NCI-H1092 (cell line): ENCODE results near the gene C19orf85.
"Not testable (repeated sequence)": the region's sequence is repeated elsewhere in the genome, so short reads cannot be mapped to it uniquely, and the experiment has no call there.

Experiments
- DNase-seq: peaks from one replicate; lab custom pipeline; 2025; lab: John Stamatoyannopoulos, UW

C19orf85 gene

GRCh38 chr19:55457683-55458457 lies 6.7 kb downstream of the C19orf85 start:
- no peak for DNase-seq

DNA sequence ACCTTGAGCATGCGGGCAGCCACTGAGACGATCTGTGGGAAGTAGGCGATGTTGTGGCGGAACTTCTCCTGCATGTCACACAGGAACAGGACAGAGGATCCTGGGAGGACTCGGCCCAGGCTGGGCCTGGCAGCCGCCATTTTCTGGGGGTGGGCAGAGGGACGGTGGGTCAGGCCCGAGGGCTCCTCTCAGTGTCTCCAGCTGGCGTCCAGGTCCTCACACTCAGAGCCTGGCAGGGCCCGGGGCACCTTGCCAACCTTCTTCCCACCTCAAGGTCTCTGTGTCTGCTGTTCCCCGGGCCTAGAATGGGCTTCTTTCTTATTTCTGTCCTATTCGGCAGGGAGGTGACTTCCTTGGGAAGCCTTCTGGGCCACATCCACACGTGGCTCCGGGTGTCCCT lies 8.2 kb downstream of the C19orf85 start:
- DNase-seq: no peak

GRCh38 chr19:55455576-55456235 lies 8.8 kb downstream of the C19orf85 start:
- no peak for DNase-seq

DNA sequence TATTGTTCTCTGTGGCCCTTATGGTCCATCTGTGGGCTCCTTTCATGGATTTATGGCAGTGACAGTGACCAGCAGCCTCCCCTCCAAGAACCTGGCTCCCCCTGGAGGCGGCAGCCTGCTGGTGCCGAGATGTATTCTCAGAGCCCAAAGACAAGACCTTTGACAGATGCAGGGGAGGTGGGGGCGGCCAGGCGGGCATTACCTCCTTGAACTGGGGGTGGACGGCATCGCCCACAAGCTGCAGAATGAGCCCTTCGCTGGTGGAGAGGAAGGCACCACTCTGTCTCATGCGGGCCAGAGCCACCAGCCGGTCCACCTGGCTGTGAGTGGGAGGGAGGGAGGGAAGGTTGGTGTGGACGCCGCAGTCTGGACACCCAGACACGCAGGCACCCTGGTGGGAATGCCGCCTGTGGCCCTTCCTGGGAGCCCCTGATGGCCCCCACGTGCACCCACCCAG lies 9.7 kb downstream of the C19orf85 start:
- DNase-seq: no peak

- DNase-seq: no peak
These were observed 10.9 kb downstream of the C19orf85 start for GRCh38 chr19:55453511-55454260.

GRCh38 chr19:55452749-55453346 lies 11.7 kb downstream of the C19orf85 start:
- peak; percentile 80 for DNase-seq

DNA sequence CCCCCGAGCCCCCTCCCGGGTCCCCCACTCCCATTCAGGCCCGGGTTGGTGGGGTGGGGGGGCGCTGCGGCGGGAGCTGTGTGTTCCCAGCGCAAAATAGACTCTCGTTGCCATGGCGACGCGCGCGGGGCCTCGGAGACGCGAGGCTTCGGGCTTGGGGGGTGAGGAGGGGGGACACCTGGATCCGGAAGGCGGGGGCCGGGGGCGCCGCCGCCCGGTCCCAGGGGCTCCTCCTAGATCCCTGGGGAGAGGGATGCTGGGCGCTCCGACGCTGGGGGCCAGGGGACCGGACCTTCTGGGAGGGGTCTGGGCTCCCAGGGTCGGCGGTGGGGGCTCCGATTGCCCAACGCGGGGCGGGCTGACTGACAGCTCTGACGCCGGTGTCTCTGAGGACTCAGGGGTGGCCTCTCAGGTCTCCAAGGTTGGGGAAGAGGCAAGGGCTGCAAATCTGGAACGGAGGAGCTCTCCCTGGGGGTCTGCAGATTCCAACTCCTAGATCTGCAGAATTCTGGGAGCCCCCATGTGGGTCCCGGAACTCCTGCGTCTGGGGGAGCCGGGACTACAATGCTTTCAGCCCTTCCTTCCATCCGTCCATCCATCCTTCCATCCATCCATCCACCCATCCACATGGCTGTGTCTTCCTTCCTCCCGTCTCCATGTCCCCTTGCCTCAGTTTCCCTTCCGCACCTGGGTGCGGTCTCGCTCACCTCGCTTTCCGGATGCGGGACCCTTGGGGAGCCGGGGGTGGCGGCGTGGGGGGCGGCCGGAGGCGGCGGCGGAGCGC lies 12.4 kb downstream of the C19orf85 start:
- DNase-seq: no peak

GRCh38 chr19:55451163-55451964 lies 13.2 kb downstream of the C19orf85 start:
- no peak for DNase-seq

GRCh38 chr19:55449469-55449868 lies 15.1 kb downstream of the C19orf85 start:
- no peak for DNase-seq

DNA sequence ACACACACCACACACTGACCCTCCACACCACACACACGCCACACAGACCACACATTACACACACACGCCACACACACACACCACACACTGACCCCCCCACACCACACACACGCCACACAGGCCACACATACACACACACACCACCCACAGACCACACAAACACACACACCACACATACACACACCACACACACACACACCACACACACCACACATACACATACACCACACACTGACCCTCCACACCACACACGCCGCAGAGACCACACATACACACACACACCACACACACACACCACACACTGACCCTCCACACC lies 16.4 kb downstream of the C19orf85 start:
- not testable (repeated sequence) for DNase-seq

DNA sequence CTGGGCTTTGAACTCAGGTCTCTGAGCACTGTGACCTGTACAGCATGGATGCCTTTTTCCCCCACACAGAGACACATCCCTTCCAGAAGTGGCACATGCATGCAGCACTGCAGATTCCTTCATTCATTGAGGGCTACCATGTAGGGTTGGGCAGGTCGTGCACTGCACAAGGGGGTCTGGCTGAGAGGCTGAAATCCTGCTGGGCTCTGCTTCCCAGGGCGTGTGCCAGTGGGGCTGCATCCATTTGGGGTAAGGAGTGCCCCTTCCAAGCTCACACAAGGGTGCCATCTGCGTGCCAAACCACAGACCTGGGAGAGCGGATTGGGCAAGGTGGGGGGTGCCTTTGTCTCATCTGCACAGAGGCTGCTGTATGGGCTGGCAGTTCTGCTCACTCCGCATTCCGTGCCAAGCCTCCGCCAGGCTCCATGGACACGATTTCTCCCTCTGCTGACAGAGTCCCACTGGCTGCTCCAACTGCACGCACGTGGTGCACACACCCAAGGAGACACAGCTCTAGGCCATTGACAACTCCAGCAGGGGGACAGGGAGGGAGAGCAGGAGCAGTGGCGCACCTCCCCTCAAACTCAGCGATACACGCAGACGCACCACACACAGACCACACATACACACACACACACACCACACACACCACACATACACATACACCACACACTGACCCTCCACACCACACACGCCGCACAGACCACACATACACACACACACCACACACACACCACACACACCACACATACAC lies 17.0 kb downstream of the C19orf85 start:
- no peak for DNase-seq

DNA sequence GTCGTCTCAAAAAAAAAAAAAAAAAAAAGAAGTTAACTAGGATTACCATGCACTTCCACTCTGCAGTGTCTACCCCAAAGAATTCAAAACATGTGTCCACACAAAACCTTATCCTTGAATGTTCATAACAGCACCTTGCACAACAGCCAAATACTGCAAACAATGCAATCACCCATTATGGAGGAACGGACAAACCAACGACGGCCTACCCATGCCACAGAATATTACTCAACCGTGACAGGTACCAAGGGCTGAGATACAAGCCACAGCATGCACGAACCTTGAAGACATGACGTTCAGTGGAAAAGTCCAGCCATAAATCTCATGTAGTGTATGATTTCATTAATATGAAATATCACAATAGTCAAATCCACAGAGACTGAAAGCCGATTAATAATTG lies 18.5 kb downstream of the C19orf85 start:
- no peak for DNase-seq

DNA sequence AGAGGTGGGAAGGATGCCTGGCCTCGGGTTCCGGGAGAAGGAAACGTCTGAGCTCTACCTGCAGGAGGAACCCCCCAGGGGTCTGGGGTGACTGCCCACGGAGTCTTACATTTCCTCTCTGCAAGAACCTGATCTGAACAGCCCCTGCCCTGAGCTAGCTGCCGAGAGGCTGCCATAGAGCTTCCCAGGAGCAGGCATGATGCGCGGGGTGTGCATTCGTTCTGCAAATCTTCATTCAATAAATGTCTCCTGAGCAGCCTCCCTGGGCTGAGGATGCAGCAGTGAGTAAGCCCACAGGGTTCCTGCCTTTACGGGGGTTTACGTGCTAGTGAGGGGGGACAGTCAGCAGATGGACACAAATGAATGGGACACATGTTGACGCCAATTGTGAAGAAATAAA lies 19.9 kb downstream of the C19orf85 start:
- no peak for DNase-seq

- no peak for DNase-seq
These were observed 20.6 kb downstream of the C19orf85 start for GRCh38 chr19:55443824-55444480.

DNA sequence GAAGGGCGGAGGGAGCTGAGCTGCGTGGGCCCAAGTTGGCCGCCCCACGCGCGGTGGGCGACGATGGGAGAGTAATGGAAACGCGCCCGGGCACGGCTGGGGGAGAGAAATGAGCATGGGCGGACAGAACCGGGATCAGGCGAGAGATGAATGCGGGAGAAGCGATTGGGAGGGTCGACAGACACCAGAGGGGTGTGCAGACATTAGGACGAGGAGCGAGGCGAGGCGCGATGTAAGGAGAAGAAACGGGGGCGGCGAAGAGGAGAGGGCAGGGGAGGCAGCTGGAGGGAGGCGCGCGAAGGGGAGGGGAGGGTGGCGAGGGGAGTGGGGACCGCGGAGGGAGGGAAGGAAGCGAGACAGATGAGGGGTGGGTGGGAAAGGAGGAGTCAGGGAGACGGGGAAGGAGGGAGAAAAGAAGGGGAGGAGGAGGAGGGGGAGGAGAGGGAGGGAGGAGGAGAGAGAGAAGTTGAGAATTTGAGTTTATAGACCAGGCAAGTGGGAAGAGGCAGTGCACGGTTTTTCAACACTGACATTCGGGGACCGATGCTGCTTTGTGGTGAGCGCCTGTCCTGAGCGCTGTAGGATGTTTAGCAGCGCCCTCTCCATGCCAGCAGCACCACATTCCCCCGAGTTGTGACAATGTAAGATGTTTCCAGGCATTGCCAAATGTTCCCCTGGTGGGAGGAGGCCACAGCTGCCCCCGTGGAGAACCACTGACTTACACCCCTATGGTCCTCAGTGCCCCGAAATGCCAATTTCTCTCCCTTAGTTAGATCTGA lies 21.3 kb downstream of the C19orf85 start, which contains the start of gene SHISA7:
Gene SHISA7 (minus strand): TSS at position 256 of the 779 bp plus-strand sequence. CDS start 437 bp downstream, outside the sequence.
- no peak for DNase-seq

GRCh38 chr19:55442372-55442961 lies 22.1 kb downstream of the C19orf85 start:
- no peak for DNase-seq

GRCh38 chr19:55441692-55442321 lies 22.7 kb downstream of the C19orf85 start:
- DNase-seq: no peak

- DNase-seq: no peak
These were observed 23.2 kb downstream of the C19orf85 start for GRCh38 chr19:55441319-55441691.
